ENCODE measurements around the gene TRIM9.

TRIM9 gene
- total RNA-seq = 0.19 to 0.76 (median 0.71) reads per million in 3 experiments

DNA sequence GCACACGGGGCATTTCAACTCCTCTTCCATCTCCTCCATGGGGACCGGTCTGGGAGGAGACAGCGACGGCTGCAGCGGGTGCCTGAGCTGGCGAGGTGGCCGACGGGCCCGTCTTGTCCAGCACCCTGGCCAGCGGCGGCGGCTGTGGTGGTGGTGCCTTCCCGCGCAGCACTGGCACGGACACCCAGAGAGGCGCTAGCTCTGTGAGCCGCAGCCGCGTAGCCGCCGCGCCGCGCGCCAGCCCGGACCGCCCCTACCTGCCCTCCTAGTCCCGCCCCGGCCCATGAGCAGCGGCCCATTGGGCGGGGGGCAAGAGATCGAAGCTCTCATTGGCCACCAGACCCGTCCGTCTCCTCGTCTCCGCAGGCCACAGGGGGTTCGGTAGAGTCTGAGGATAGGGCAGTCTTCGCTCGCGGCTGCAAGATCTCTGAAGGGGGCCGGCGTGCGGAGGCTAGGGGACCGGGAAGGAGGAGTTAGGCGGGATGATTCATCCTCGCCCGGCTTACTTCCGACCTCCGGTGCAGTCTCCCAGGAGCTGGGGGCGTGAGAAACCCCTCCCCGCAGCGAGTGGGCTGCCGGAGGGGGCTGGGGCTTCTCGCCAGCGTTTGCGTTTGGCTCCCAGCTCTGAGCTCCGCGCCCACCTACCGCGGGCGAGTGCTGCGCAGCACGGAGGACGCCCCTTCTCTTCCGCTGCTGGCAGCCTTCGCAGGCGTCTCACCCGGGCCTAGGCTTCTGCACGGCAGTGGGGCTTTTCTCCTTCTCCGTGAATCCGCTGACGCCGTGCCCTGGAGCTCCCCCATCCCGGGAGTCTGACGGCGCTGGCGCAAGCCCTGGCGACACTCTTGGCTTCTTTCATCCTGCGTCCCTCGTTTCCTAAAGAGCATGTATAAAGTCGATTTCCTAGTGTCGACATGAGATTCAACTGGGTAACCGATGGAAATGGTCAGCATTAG lies at the start of gene TRIM9:
Gene TRIM9 (minus strand): TSS at position 205 of the 953 bp plus-strand sequence. CDS start 166 bp downstream, at position 39.
- DNase-seq = peak; percentile 87

DNA sequence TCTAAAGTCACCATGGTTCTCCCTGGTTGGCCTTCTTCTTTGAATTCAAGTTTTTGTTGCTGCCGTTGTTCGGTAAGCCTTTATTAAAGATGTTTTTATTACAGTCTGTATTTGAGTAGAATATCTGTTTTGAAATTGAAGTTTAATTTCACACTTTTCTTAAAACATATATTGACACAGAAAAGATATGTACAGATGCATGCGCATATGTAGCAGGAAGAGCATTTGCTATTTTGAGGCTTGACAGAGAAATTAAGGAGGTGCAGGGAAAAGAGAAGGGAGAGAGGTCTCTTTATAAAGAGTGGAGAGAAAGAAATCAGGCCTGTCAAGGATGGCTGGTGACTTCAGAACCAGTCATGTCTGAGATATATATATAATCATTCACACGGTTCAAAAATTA lies 46.0 kb upstream of the TRIM9 start:
- DNase-seq = no peak

DNA sequence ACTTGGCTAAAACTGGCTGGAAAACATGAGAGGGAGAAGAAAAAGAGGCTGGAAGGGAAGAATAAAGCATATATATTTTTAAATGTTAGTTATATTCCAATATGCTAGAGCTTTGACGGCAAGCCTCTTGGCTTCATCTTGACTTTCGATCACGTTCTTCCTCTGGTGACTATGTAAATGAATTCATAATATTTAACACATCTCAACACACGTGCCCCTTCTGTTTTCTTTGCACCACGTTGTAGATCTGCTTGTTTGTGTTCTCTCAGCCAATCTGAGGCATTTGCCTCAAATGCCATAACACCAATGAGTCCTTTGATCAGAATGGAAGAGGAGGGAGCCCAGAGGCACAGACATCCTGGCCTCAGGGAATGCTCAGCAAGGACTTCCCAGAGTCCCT lies 45.4 kb upstream of the TRIM9 start:
- DNase-seq = no peak

DNA sequence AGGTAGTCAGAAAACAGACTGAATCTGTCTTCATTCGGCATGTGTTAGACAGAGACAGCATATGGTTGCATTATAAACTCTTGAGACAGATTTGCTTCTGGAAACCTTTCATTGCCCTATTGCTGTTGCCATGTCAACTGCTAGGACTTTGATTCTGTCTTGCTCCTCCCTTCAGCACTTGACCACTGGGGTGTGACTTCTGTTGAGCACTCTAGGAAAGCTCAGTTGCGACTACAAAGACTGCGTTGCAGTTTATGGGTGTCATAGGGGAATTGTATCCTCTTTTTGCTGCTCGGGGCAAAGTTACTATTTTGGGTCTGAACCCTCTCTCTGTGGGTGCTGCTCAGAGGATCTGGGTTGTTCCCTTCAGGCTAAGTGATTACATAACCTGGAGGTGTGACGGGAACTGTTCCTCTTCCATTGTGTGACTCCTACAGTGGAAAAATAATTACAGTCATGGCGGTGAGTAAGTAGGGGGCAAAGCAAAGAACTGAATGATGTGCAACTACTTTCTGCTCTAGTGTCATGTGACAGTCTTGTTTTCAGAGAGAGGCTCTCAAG lies 44.3 kb upstream of the TRIM9 start:
- DNase-seq = no peak

GRCh38 chr14:51138404-51139103 lies 43.6 kb upstream of the TRIM9 start:
- no peak for DNase-seq

DNA sequence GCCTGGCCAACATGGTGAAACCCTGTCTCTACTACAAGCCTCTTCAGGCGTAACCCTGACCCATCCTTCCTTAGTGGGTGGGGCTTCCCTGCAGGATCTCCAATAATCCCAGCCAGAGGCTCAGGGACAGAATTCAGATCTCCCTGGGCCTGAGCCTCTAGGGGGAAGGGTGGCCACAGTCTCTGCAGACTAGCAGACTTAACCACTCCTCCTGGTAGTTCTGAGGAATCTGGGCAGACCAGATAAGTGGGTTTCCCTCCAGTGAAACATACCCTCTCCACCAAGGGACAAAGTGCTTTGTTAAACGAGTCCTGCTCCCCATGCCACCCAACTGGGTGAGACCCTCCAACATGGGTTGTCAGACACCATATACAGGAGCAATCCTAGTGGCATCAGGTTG lies 36.6 kb upstream of the TRIM9 start:
- DNase-seq = no peak

DNA sequence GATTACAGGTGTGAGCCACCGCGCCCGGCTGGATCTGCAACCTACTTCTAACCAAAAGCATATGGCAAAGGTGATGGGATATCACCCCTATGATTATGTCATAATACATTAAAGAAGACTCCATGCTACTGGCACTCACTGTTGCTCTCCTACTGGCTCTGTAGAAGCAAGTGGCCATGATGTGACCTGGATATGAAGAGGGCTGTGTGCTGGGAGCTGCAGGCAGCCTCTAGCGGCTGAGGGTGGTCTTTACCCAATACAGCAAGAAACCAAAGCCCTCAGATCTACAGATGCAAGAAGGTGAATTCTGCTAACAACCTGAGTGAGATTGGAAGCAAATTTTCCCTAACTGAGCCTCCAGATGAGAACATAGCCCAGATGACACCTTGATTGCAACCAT lies 34.2 kb upstream of the TRIM9 start:
- no peak for DNase-seq

DNA sequence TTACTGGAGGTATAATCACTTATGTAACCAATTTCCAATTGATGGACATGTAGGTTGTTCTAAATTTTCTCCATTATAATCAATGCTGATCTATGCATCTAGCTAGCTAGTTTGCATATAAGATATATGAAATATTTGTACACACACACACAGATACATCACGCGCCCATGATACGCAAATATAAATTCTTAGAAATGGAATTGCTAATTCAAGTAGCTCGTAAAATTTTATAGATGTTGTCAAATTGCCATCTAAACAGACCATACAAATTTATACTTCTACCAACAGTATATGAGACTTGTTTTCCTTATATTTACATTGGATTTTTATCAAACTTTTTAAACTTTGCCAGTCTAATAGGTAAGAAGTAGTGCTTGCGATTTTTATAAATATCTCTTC lies 29.1 kb upstream of the TRIM9 start:
- no peak for DNase-seq

- DNase-seq = no peak
Measured at GRCh38 chr14:51121096-51121495, 26.2 kb upstream of the TRIM9 start.

DNA sequence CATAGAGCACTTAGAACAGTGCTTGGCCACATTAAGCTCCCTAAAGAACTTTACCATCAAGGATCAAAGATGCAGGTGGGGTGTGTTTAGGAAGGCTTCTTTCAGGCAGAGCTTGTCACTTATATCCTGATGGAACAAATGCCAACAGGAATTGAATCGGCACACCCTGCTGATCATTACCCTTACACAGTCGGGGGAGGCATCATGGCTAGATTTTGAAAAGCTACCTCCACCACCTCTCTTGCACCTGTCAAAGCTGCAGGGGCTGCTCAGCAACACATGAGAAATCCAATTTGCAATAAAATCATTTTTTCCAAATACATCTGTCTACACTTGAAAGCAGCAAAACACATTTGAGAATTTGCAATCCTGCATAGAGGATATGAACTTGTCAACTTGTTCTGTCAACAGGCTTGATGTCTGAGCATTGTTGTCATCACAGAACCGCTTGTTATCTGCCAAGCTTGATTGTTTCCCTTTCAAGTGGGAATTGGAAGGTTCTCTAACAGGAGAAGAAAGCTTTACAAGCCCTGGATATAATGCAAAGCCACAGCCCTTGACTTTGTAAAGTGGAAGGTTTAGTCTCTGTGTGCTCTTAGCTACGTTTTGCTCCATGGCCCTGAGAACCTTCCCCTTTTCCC lies 24.6 kb upstream of the TRIM9 start:
- DNase-seq = no peak

GRCh38 chr14:51118993-51119392 lies 24.1 kb upstream of the TRIM9 start:
- no peak for DNase-seq

DNA sequence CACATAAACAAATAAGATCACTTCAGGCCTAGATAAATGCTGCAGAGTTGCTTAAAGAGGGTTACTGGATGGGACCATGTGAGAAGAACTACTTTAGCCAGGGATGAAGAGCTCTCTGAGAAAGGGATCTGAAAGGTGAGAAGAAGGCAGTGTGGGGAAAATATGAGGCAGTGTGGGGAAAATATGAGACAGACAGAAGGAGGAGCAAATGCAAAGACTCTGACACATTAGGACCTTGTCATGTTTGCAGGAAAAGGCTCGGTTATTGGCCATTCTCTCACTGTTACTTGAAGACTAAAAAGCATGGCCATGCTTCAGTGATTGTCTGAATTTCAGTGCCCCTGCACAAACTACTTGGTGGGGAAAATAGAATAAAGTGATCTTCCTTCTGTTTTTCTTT lies 22.7 kb upstream of the TRIM9 start:
- DNase-seq = no peak

DNA sequence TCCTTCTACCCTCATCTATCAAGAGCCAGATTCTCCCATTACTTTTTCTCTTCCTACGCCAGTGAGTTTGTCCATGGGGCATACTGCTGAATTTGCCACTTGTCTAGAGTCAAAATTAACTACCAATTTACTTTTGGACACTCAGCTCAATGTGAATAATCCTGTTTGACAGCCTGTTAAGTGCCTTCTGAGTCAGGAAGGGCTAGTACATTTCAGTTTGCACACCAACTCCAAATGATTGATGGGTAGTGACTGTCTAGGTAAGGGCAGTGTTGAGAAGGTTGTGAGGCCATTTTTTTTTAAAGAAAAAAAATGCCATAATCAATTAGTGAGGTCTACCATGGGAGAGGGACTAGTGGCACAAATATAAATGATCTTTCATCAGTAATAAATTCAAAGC lies 21.8 kb upstream of the TRIM9 start:
- DNase-seq = no peak

- no peak for DNase-seq
Measured at GRCh38 chr14:51109651-51110050, 14.7 kb upstream of the TRIM9 start.

DNA sequence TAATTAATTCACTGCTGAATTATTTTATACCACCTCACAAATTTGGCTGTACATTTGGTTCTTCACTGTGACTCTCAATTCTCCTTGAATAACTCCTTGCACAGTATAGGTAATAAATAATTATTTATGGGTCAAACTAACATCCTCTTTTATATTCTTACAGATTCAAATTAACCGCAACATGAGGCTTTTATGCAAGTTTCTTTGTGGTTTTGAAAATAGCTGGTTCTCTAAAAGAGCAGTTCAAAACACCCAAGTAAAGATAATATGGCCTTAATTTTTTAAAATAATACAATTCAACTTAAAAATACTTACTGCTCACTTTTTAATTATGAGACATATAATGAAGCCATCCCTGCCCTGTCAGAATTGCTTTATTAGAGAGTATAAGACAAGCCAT lies 12.9 kb upstream of the TRIM9 start:
- no peak for DNase-seq

DNA sequence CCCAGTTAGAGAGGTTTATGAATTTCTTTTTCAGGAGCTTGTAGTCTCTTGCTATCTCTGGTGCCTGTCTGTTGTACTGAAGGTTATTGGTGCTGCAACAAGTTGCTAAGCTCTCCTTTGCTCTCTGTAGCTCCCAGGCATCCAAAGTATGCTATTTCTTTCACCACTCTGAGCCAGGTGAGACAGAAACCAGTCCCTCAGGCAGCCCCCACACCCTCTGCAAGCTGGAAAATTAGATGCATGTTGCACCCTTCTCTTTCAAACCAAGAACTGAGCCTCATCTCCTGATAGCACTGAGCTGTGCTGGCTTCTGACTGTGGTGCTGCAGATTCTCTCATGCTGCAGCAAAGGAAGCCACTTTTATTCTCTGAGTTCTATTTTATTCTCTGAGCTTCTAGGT lies 9.6 kb upstream of the TRIM9 start:
- no peak for DNase-seq

- no peak for DNase-seq
Measured at GRCh38 chr14:51097287-51097686, 2.4 kb upstream of the TRIM9 start.

DNA sequence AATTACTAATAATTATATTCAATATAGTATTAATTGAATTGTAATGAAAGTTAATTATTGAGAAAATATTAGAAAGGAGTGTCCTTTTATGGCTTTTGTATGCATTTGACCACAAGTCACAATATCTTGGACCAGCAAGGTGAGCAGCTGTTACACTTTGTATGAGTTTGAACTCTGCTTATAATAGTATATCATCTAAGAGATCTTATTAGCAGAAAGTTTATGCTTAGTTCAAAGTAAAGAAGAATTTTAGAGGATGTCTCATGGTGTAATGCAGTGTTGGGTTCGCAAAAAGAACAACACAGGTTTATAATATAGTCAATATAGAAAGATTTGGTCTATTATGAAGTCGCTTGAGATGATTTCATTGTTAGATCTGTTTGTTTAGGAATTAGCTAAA lies 2.0 kb upstream of the TRIM9 start:
- DNase-seq = no peak

DNA sequence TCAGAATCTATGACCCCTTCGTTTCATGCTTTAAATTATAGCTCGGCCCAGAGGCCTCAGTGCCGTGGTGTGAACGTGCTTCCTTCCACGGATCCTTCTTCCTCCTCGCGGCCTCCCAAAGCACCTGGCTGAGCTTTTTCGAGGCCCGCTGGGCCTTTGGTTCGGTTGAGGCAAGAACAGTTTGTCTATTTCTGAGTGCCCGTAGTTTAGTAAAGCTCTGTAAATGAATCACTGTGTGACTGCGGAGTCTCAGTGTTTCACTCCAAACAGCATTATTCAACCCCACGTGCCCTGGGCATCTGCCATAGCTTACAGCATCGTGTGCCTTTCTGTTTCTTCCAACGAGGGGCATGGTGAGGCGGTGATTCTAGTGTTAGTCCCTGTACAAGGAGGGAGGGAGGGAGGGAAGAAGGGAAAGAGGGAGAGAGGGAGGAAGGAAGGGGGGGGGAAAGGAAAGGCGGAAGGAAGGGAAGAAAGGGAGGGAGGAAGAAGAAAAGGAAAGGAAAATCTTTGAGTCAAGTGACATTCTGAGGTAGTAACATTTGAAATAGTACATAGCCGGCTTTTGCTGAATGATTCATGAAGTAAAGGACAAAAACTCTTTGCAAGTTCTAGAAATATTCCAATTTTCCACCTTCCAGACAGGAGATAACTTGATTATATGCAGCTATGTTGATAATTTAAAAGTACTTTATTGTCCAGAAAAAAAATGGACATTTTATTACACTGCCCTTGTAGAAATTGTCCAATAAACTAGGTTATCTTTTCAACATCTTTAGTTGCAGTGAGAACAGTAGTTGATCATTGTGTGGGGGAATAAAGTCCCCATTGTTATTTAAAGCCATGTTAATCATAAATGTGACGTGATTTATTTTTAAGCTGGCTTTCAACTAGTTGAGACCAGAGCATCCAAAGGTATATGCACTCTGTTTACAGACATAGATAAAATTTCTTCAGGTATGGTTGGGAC lies 1.2 kb upstream of the TRIM9 start:
- DNase-seq = no peak

DNA sequence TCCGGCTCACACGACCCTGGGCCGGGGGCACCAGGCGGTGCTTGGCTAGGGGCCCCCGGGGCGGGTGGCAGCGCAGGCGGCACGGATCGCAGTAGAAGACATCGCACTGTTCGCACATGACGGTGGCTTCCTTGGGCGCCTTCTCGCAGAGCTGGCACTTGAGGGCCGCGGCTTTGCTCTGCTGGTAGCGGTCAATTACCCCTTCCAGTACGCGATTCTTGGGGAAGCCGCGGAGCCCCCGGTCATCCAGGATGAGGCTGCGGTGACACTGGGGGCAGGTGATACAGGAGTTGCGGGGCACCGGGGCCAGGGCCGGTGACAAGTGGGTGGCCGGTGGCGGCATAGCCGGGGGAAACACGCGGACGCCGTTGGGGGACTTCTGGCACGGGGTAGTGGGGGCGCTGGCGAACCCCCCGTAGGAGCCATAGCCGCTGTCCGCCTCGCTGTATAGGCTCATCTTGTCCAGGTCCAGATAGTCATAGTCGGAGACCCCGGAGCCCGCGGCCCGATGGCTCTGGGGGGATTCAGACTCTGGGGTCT lies 553 bp downstream of the TRIM9 start:
- DNase-seq = peak; percentile 3
